Measurements from ENCODE around the gene COL6A3. TPM values are rescaled to one million over a fixed set of nuclear protein-coding genes. Genes with fewer than 3 reads are reported as not detected.

COL6A3 gene
- total RNA-seq, 1 experiment from 2014 or later, result 0.04 TPM

GRCh38 chr2:237448171-237448570 lies 34.2 kb upstream of the COL6A3 start:
- no peak for DNase-seq

DNA sequence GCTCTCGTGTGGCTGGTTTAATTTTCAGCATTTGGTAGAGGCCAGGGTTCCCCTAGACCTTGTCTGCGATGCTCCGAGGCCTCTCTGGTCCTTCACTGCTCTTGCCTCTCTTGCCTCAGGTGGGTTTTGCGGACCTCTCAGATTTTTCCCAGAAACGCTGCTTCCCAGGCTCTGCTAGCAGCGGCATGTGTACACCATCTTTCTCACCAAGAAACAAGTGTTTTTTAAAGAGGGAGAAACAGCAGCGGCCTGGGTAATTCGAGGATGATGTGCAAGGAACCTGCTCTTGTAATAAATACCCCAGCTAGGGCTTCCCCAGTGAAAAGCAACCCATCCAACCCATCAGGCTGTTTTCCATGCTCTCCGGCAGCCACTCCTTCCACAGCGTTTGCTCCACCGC lies 33.5 kb upstream of the COL6A3 start:
- H3K9me3 ChIP-seq (replicated peaks), result no peaks in the 10 kb centered on the region
- H3K4me1 ChIP-seq, result no peaks in the 10 kb centered on the region
- no peaks in the 10 kb centered on the region for H3K36me3 ChIP-seq
- H3K27me3 ChIP-seq, result peaks cover 22% of the 10 kb centered on the region; the same call in 1 of the 2 replicates
- no peak overlapping the region for H3K4me3 ChIP-seq
- DNase-seq, result no peak
- H3K27ac ChIP-seq, result no peak overlapping the region

More at GRCh38 chr2:237448171-237448570, 34.2 kb upstream of the COL6A3 start:
- no peaks in the 10 kb centered on the region for H3K4me1 ChIP-seq
- peaks cover 24% of the 10 kb centered on the region; the same call in 1 of the 2 replicates for H3K27me3 ChIP-seq
- H3K9me3 ChIP-seq (replicated peaks), result no peaks in the 10 kb centered on the region
- no peak overlapping the region for H3K4me3 ChIP-seq
- no peaks in the 10 kb centered on the region for H3K36me3 ChIP-seq
- no peak overlapping the region for H3K27ac ChIP-seq

GRCh38 chr2:237446338-237446665 lies 32.3 kb upstream of the COL6A3 start:
- Histone ChIP-seq H3K4me3 (no peak overlapping the region), H3K9me3 (replicated peaks) (no peaks in the 10 kb centered on the region), H3K27ac (no peak overlapping the region), H3K36me3 (no peaks in the 10 kb centered on the region), H3K4me1 (no peaks in the 10 kb centered on the region), H3K27me3 (peaks cover 11% of the 10 kb centered on the region; the same call in 1 of the 2 replicates)
- DNase-seq, result no peak

GRCh38 chr2:237445611-237446337 lies 31.8 kb upstream of the COL6A3 start:
- Histone ChIP-seq H3K4me1 (no peaks in the 10 kb centered on the region), H3K27me3 (peaks cover 10% of the 10 kb centered on the region; the same call in 1 of the 2 replicates), H3K27ac (no peak overlapping the region), H3K36me3 (no peaks in the 10 kb centered on the region), H3K4me3 (no peak overlapping the region), H3K9me3 (replicated peaks) (no peaks in the 10 kb centered on the region)
- no peak for DNase-seq

DNA sequence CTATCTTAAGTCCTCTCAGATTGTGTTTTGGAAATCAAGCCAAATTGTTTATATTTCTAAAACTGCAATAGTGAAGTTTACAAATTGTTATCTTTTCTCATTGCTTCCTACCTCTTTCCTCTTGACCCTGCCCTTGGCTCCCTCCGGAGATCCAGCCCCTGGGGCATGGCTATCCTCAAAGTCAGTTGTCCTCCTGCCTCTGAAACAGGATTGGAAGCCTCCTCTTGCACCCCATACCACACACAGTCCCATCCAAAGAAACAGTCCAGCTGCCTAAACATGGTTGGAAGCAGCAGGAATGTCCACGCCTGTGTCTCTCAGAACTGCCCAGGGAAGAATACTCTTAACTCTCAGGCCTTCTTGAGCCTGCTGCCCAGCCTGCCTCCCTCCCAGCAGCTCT lies 30.1 kb upstream of the COL6A3 start:
- Histone ChIP-seq H3K9me3 (replicated peaks) (no peaks in the 10 kb centered on the region), H3K27me3 (peaks cover 10% of the 10 kb centered on the region; the same call in 1 of the 2 replicates), H3K4me3 (no peak overlapping the region), H3K4me1 (no peaks in the 10 kb centered on the region), H3K36me3 (no peaks in the 10 kb centered on the region), H3K27ac (no peak overlapping the region)
- DNase-seq, result no peak

- Histone ChIP-seq H3K9me3 (replicated peaks) (no peaks in the 10 kb centered on the region), H3K27ac (no peak overlapping the region), H3K4me3 (no peak overlapping the region), H3K36me3 (no peaks in the 10 kb centered on the region), H3K27me3 (no peaks in the 10 kb centered on the region), H3K4me1 (no peaks in the 10 kb centered on the region)
- DNase-seq, result no peak
Measured at GRCh38 chr2:237441605-237442274, 27.8 kb upstream of the COL6A3 start.

DNA sequence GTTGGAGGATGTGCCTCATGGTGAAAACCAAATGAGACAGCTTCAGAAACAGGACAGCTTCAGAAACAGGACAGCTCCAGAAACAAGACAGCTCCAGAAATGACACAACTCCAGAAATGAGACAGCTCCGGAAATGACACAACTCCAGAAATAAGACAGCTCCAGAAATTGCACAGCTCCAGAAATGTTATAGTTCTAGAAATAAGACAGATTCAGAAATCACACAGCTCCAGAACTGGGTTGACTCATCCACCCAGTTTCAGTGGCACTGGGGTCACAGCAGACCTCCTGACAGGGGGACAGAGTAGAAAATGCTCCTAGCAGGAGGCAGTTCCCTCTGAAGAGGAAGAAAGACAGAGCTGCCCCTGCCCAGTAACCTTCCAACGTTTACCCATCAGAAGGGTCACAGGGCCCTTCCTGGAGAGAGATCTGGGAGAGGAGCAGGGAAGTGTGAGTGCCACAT lies 26.9 kb upstream of the COL6A3 start:
- H3K4me3 ChIP-seq, result no peak overlapping the region
- no peak overlapping the region for H3K27ac ChIP-seq
- no peak for DNase-seq
- H3K36me3 ChIP-seq, result no peaks in the 10 kb centered on the region
- no peaks in the 10 kb centered on the region for H3K27me3 ChIP-seq
- no peaks in the 10 kb centered on the region for H3K9me3 ChIP-seq (replicated peaks)
- no peaks in the 10 kb centered on the region for H3K4me1 ChIP-seq

DNA sequence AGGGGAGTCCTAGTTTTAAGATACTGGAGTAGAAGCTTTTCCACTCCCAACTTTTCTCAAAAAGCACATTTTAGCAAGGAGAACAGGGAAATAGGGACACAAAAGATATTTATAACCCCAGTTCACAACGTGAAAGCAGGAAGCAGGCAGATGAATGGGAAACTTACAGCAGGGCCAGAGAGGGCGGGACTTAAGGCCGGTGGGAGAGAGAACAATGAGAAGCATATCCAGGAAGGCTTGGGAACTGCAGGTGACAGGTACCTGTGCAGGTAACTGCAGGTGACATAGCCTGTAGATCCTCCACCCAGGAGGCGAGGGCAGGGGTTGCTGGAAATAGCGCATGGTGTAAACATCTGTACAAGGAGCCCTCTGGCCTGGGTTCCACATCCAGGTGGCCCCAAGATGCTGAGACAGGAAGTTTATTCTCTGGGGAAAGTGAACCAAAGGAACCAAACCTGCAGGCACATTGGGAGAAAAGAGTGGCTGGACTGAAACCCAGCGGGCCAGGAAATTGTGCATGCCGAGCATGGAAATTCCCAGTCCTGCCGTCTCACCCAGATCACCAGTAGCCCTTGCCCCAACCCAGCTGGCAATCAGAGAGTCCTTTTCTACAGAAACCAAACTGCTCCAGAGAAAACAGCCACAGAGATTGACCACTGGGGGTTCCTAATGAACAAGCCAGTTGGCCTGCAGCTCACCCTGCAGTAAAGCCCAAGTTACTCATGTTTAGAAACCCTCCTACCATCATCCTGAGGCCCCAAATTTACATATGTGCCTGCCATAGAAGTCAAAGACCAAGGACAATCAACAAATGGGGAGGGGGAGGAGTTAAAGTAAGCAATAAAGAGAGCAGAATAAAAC lies 24.3 kb upstream of the COL6A3 start:
- H3K9me3 ChIP-seq (replicated peaks), result no peaks in the 10 kb centered on the region
- no peak overlapping the region for H3K4me3 ChIP-seq
- H3K27ac ChIP-seq, result no peak overlapping the region
- H3K27me3 ChIP-seq, result peaks cover 8% of the 10 kb centered on the region; the same call in 1 of the 2 replicates
- no peaks in the 10 kb centered on the region for H3K36me3 ChIP-seq
- no peak for DNase-seq
- no peaks in the 10 kb centered on the region for H3K4me1 ChIP-seq

- no peaks in the 10 kb centered on the region for H3K4me1 ChIP-seq
- H3K9me3 ChIP-seq (replicated peaks), result no peaks in the 10 kb centered on the region
- no peak for DNase-seq
- no peak overlapping the region for H3K27ac ChIP-seq
- peaks cover 15% of the 10 kb centered on the region for H3K27me3 ChIP-seq
- H3K4me3 ChIP-seq, result no peak overlapping the region
- H3K36me3 ChIP-seq, result no peaks in the 10 kb centered on the region
Measured at GRCh38 chr2:237437566-237437965, 23.6 kb upstream of the COL6A3 start.

GRCh38 chr2:237435844-237436587 lies 22.1 kb upstream of the COL6A3 start:
- Histone ChIP-seq H3K4me1 (no peaks in the 10 kb centered on the region), H3K27ac (no peak overlapping the region), H3K36me3 (no peaks in the 10 kb centered on the region), H3K27me3 (peaks cover 18% of the 10 kb centered on the region), H3K9me3 (replicated peaks) (no peaks in the 10 kb centered on the region), H3K4me3 (no peak overlapping the region)
- no peak for DNase-seq

- no peak overlapping the region for H3K27ac ChIP-seq
- H3K9me3 ChIP-seq (replicated peaks), result no peaks in the 10 kb centered on the region
- no peaks in the 10 kb centered on the region for H3K4me1 ChIP-seq
- peaks cover 18% of the 10 kb centered on the region for H3K27me3 ChIP-seq
- DNase-seq, result no peak
- H3K4me3 ChIP-seq, result no peak overlapping the region
- H3K36me3 ChIP-seq, result no peaks in the 10 kb centered on the region
Measured at GRCh38 chr2:237434866-237435311, 20.9 kb upstream of the COL6A3 start.

GRCh38 chr2:237433920-237434676 lies 20.1 kb upstream of the COL6A3 start:
- H3K4me3 ChIP-seq, result no peak overlapping the region
- H3K4me1 ChIP-seq, result no peaks in the 10 kb centered on the region

DNA sequence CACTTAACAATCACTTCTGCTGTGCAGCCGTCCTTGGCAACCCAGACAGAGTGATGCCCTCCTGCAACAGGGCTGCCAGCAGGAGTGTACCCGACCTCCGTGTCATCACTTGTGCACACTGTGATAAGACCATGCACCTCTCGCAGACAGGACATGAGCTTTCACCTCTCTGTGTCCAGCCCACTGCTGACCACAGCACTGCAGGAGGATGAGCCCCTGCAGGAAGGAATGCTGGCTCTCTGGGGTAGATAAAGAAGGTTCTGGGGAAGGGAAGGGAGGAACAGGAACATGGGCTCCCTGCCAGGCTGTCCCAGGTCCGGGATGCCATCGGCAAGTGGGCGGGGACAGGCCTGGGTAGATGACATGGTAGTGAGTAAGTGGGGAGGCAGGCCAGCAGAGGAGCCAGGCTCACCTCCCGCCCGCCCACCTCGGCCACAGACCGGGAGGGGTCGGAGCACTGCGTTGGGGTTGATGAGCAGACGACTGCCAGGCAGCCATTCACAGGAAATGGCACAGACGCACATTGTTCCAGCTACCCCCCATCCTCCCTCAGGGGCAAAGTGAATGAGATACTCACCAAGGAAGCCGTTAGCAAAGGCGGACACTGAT lies 18.6 kb upstream of the COL6A3 start:
- Histone ChIP-seq H3K4me1 (no peaks in the 10 kb centered on the region), H3K27me3 (peaks cover 18% of the 10 kb centered on the region), H3K9me3 (replicated peaks) (no peaks in the 10 kb centered on the region), H3K36me3 (no peaks in the 10 kb centered on the region), H3K27ac (no peak overlapping the region), H3K4me3 (no peak overlapping the region)
- no peak for DNase-seq

More at GRCh38 chr2:237433920-237434676, 20.1 kb upstream of the COL6A3 start:
- peaks cover 18% of the 10 kb centered on the region for H3K27me3 ChIP-seq
- no peaks in the 10 kb centered on the region for H3K36me3 ChIP-seq
- no peak for DNase-seq
- H3K27ac ChIP-seq, result no peak overlapping the region
- no peaks in the 10 kb centered on the region for H3K9me3 ChIP-seq (replicated peaks)
